SIG-M5 treated with dmso at 0.1 percent for 504 hours (cell line): Measurements from ENCODE around the gene MYOZ3.

ENCODE experiments used
- DNase-seq: peaks from one replicate; lab custom pipeline; 2025; ENCODE audit not compliant: unreplicated experiment; lab: John Stamatoyannopoulos, UW

Gene MYOZ3

GRCh38 chr5:150700246-150700593, 39.2 kb downstream of the MYOZ3 start:
- DNase-seq = no peak

DNA sequence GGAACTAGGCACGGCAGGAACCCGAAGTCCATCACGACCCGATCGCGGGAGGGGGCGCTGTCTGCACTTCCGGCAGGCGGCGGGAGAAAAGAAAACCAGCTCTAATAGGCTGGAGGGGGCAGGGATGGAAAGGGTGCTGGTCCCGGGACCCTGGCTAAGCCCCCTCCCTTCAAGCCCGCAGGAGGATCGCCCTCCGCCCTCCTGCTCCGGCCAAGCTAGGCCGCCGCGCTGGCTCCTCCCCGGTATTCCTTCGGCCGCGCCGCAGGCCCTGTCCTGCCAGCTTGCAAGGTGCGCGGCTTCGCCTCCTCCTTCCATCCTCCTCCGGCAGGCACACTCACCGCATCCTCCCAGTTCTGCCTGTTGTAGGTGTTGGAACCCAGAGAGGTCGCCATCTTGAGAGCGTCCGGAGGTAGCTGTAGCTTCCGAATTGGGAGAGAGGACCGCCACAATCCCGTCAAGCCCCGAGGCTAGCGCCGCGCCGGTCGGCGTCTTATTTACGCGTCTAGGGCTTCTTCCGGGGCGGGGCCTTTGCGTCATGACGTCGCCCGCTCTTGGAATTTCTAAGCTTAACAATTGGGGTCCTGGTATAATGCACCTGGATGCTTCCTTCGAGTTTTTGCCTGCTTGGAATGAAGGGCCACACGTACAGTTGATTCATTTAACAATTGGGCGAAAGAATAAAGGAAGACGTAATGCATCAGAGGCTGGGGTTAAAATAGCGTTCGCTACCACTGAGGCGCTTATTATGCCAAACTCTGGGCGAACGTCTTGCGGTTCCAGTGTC, 39.7 kb downstream of the MYOZ3 start, which contains the start of gene RBM22:
Gene RBM22, minus strand, starts transcription at position 469 of the 784 bp plus-strand sequence. Its CDS starts 77 bp downstream, at position 392.
- DNase-seq = peak; percentile 91

- peak; percentile 36 for DNase-seq
Measured at GRCh38 chr5:150703762-150704161, 42.7 kb downstream of the MYOZ3 start.

- no peak for DNase-seq
Measured at GRCh38 chr5:150706776-150707390, 45.8 kb downstream of the MYOZ3 start.

DNA sequence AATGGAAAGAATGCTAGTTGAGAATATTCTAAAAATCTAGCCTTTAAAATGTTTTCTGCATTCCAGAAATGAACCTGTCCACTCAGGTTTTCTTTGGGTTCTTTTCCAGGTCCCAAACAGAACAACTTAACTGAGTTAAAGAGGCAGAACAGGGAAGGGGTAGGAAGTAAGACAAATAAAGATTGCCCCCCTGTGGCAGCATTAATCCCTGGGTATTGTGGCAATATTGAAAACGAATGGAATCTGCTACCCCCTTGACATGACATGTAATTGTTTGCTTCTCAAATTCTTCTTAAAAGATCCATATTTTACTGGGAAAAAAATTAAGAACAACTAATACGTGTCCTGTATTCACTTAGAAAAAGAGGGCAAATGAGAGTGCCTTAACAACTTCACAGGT, 49.1 kb downstream of the MYOZ3 start:
- DNase-seq = peak; percentile 28

GRCh38 chr5:150723845-150724244, 62.8 kb downstream of the MYOZ3 start:
- DNase-seq = no peak
